Right lobe of liver (tissue), 4 donors: Measurements from ENCODE around the gene PAK4.

ENCODE experiments used
- CTCF ChIP-seq, 4 donors: fragments of 200-600 bp in 3 of 4; fragments of 450-650 bp in 1 of 4; IDR thresholded peaks; one replicate each; pipeline versions ENCODE4 v1.5.1 to v1.8.0; 2016 to 2022; ENCODE audit warnings: antibody characterized with exemption in 4 of 4, mild to moderate bottlenecking in 2 of 4
- POLR2A ChIP-seq: fragments of 450-650 bp; IDR thresholded peaks from one replicate; pipeline ENCODE4 v1.6.1; 2017; ENCODE audit warnings: antibody characterized with exemption, mild to moderate bottlenecking
- donor health status: DM: no; HTN: no; CAD: no.
- donor health status: DM: no; HTN: no; CAD: no.
- donor health status: DM: no; HTN: yes; CAD: no.

GRCh38 chr19:39168258-39169142 is 42.9 kb downstream of the PAK4 start:
- no peak for TF ChIP-seq CTCF (IDR thresholded peaks at IDR 0.05)
- TF ChIP-seq POLR2A = no peak
